SIG-M5 treated with dmso at 0.1 percent for 504 hours (cell line): ENCODE results near the gene OR10A6.

Experiments
- DNase-seq: peaks from one replicate; lab custom pipeline; 2025; ENCODE audit not compliant: unreplicated experiment; lab: John Stamatoyannopoulos, UW

Gene OR10A6

DNA sequence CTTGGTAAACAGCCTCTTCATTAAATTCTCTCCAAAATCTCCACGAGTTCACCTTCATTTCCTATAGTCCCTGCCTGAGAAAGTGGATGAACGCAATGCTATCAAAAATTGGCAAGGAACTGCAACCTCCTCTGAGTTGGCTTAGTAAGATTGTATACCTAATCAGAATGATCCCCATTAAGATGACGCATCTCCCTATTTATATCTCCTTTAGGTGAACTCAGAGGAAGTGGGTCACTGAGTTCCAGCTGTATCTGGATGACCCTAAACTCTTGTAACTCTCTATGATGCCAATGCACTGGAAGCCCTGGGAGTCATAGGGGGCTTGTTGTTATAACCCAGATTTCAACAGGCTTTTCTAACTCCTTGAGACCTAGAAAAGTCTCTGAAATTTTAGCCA lies 48.2 kb downstream of the OR10A6 start:
- DNase-seq, result no peak
